Heart right ventricle (tissue), 16 donors: ENCODE results near the gene SLC22A3. TPM values are rescaled to one million over a fixed set of nuclear protein-coding genes. Genes with fewer than 3 reads are reported as not detected.
"Not testable (repeated sequence)": the region's sequence is repeated elsewhere in the genome, so short reads cannot be mapped to it uniquely, and the experiment has no call there.

Source experiments
- ATAC-seq, 8 donors: fragments of 200-7000 bp; cut with Tn5 transposase; one replicate each; pipeline ENCODE4 v1.9.1; 2020; ENCODE audit warnings: mild to moderate bottlenecking in 8 of 8, moderate library complexity in 8 of 8, moderate number of reproducible peaks in 1 of 8
- DNase-seq, 2 donors: peaks; one replicate each; pipeline ENCODE4 v3.0.0-alpha.2; 2020
- H3K27ac ChIP-seq, 10 donors: fragments of 200-600 bp; sonication (generic) in 2 of 10; one replicate each; pipeline versions ENCODE4 v1.5.0 to v1.8.0; 2020 to 2022; ENCODE audit warnings: mild to moderate bottlenecking in 3 of 10
- H3K27me3 ChIP-seq, 7 donors: fragments of 200-600 bp; one replicate each; pipeline ENCODE4 v1.8.0; 2021 to 2022; ENCODE audit warnings: mild to moderate bottlenecking in 2 of 7
- H3K36me3 ChIP-seq, 9 donors: fragments of 200-600 bp; sonication (generic) in 1 of 9; one replicate each; pipeline versions ENCODE4 v1.5.0 to v1.8.0; 2020 to 2022; ENCODE audit warnings: mild to moderate bottlenecking in 2 of 9
- H3K4me1 ChIP-seq, 9 donors: fragments of 200-600 bp; sonication (generic) in 1 of 9; one replicate each; pipeline versions ENCODE4 v1.5.0 to v1.8.0; 2020 to 2022; ENCODE audit warnings: mild to moderate bottlenecking in 4 of 9
- H3K4me3 ChIP-seq, 10 donors: fragments of 200-600 bp; sonication (generic) in 2 of 10; one replicate each; pipeline versions ENCODE4 v1.5.0 to v1.8.0; 2020 to 2022; ENCODE audit warnings: mild to moderate bottlenecking in 7 of 10, moderate library complexity in 2 of 10
- H3K9me3 ChIP-seq, 11 donors: fragments of 200-600 bp in 10 of 11; sonication (generic) in 2 of 11; one replicate each; pipeline versions ENCODE4 v1.5.0 to v1.8.0; 2013 to 2022; ENCODE audit warnings: mild to moderate bottlenecking in 2 of 11, control low read depth in 1 of 11, moderate library complexity in 1 of 11
- CTCF ChIP-seq, 9 donors: fragments of 200-600 bp; sonication (generic) in 2 of 9; IDR thresholded peaks; one replicate each; pipeline versions ENCODE4 v1.5.0 to v1.8.0; 2021 to 2022; ENCODE audit warnings: antibody characterized with exemption in 9 of 9, mild to moderate bottlenecking in 5 of 9, moderate library complexity in 1 of 9
- WGBS, 2 donors: extraction: QIAGEN DNeasy Blood & Tissue Kit; methylation state at CpG; one replicate each; pipeline ENCODE4 v1.1.7; 2013; ENCODE audit warnings: inconsistent platforms in 1 of 2; 5-methylcytosine and 5-hydroxymethylcytosine counted together
- intact Hi-C, 10 donors: fragments of 100-400 bp; cut with DNase I; formaldehyde crosslinking; loops; one replicate each; pipeline versions ENCODE4 v1.11.1 to v1.14.2; 2022
- polyA plus RNA-seq, 2 donors: library from polyadenylated mRNA; stranded (reverse); fragments of 200-250 nt; gene quantifications; one replicate each; pipeline ENCODE4 v1.2.3, GENCODE V29; 2013
- total RNA-seq, 10 donors: library from RNA; stranded (reverse); fragmentation: NEBNext Ultra II Directional in 3 of 10; extraction: Animal tissue kit (Norgen Biotek cat#: 25700) in 3 of 10; gene quantifications; one replicate each; pipeline versions ENCODE4 v1.2.1 to v1.2.4, GENCODE V29; 2021 to 2023
- donor health status: Arrhythmogenic right ventricular cardiomyopathy.
- donor health status: ischemic (EF 13 %, LVEDD 7.1; RV severe dilation, severe dysfunction).
- donor health status: healthy with polysubstance abuse.
- donor health status: DM: no; HTN: yes; CAD: no.
- donor health status: DM: no; HTN: no; CAD: no.
- donor health status: ischemic (EF 25% LVEDD 6.9; RV normal size, moderate dysfunction).
- donor health status: ischemic (EF 25% LVEDD 5.7; RV mildly dilated, moderate dysfunction).
- donor health status: healthy.
- donor health status: DM: yes; HTN: yes; CAD: no.
- donor health status: Ischemic cardiomyopathy.
- donor health status: ischemic (EF 35%, LVEDD 5.7; RV mildly dilated, moderate dysfunction).
- donor health status: nonischemic (EF 11% LVEDD 7.7; RV severe dilation, severe dysfunction).
- donor health status: DM: yes; HTN: yes; CAD: no.
- donor health status: PGD.
- donor health status: ischemic (EF 29% LVEDD 5.4; RV normal size, mild dysfunction).
- donor health status: nonischemic (EF 23%, LVEDD 6.1; RV moderate dilation, normal function).

The SLC22A3 gene
- total and polyA plus RNA-seq, 12 donors = 0.26 to 2.0 (median 0.71) TPM

- ATAC-seq = no peak
- Histone ChIP-seq H3K36me3 (no peaks in the 10 kb centered on the region), H3K27ac (no peak overlapping the region), H3K9me3 (peaks cover 0 to 9% (median 0%) of the 10 kb centered on the region in 11 donors), H3K4me3 (no peak overlapping the region), H3K4me1 (no peaks in the 10 kb centered on the region), H3K27me3 (peaks cover 0 to 5% (median 0%) of the 10 kb centered on the region in 7 donors)
- 93 to 97% methylated on average over 4 of the region's 4 CpGs for WGBS, 2 donors
- intact Hi-C loops = no loop called here
- TF ChIP-seq CTCF (IDR thresholded peaks at IDR 0.05) = no peak
- DNase-seq = no peak
Measured at GRCh38 chr6:160447350-160447749, 99.2 kb downstream of the SLC22A3 start.

- H3K4me1 ChIP-seq, DNase-seq, H3K27ac ChIP-seq, H3K4me3 ChIP-seq, ATAC-seq, H3K36me3 ChIP-seq, H3K9me3 ChIP-seq, H3K27me3 ChIP-seq: not testable (repeated sequence)
- intact Hi-C loops = loop anchor here in 4 of 10 donors (5.0 to 10.0 kb wide), 3 partner anchors 315 to 587 kb away; no protein-coding TSS in a partner anchor
- 92 to 96% methylated on average over 4 of the region's 4 CpGs for WGBS, 2 donors
Measured at GRCh38 chr6:160449787-160450186, 101.6 kb downstream of the SLC22A3 start.

- DNase-seq (no peak), ATAC-seq (no peak)
- peaks cover 0 to 5% (median 0%) of the 10 kb centered on the region in 7 donors for H3K27me3 ChIP-seq
- H3K4me3 ChIP-seq = no peak overlapping the region
- H3K9me3 ChIP-seq = peaks cover 0 to 9% (median 0%) of the 10 kb centered on the region in 11 donors
- intact Hi-C loops = loop anchor here in 4 of 10 donors (5.0 to 10.0 kb wide), 3 partner anchors 316 to 589 kb away; no protein-coding TSS in a partner anchor
- 84 to 94% methylated on average over 5 of the region's 5 CpGs for WGBS, 2 donors
- peaks cover 0 to 6% (median 2%) of the 10 kb centered on the region in 9 donors for H3K4me1 ChIP-seq
- TF ChIP-seq CTCF (IDR thresholded peaks at IDR 0.05) = no peak
- H3K36me3 ChIP-seq = no peaks in the 10 kb centered on the region
- H3K27ac ChIP-seq = no peak overlapping the region
Measured at GRCh38 chr6:160450849-160451248, 102.7 kb downstream of the SLC22A3 start.

- intact Hi-C loops = loop anchor here in 5 of 10 donors (2.0 to 10.0 kb wide), 4 partner anchors 316 to 592 kb away; no protein-coding TSS in a partner anchor
- H3K27me3 ChIP-seq = no peaks in the 10 kb centered on the region
- no peak overlapping the region for H3K27ac ChIP-seq
- H3K36me3 ChIP-seq = no peaks in the 10 kb centered on the region
- no peak for ATAC-seq
- 89 to 90% methylated on average over 6 of the region's 6 CpGs for WGBS, 2 donors
- H3K4me3 ChIP-seq = no peak overlapping the region
- H3K9me3 ChIP-seq = peaks cover 0 to 9% (median 0%) of the 10 kb centered on the region in 11 donors
- TF ChIP-seq CTCF (IDR thresholded peaks at IDR 0.05) = no peak
- H3K4me1 ChIP-seq = peaks cover 0 to 14% (median 5%) of the 10 kb centered on the region in 9 donors
- DNase-seq = no peak
Measured at GRCh38 chr6:160454303-160454702, 106.1 kb downstream of the SLC22A3 start.

GRCh38 chr6:160455081-160455480, 106.9 kb downstream of the SLC22A3 start:
- 55 to 67% methylated on average over 6 of the region's 6 CpGs for WGBS, 2 donors
- TF ChIP-seq CTCF (IDR thresholded peaks at IDR 0.05) = no peak
- H3K4me3 ChIP-seq = peak overlapping the region in 3 of 10 donors; percentile 25 to 43 (median 26)
- H3K27me3 ChIP-seq = no peaks in the 10 kb centered on the region
- peaks cover 0 to 14% (median 5%) of the 10 kb centered on the region in 9 donors for H3K4me1 ChIP-seq
- no peak for DNase-seq
- peak overlapping the region in 2 of 10 donors; percentile 23 to 33 for H3K27ac ChIP-seq
- peak in 1 of 8 donors; percentile 17 for ATAC-seq
- H3K36me3 ChIP-seq = no peaks in the 10 kb centered on the region
- peaks cover 0 to 3% (median 0%) of the 10 kb centered on the region in 11 donors for H3K9me3 ChIP-seq
- intact Hi-C loops = loop anchor here in 9 of 10 donors (2.0 to 10.0 kb wide), 7 partner anchors 233 to 593 kb away; no protein-coding TSS in a partner anchor
